ENCODE data around the gene LRP5. TPM values are rescaled to one million over a fixed set of nuclear protein-coding genes. Genes with fewer than 3 reads are reported as not detected.

The LRP5 gene
- total and polyA plus RNA-seq, 5 donors from 2014 or later = 0.22 to 1.3 (median 0.79) TPM; not detected in 1

GRCh38 chr11:68287419-68287818 lies 25.0 kb upstream of the LRP5 start:
- Mint-ChIP-seq H3K9me3 (peaks cover 0 to 7% (median 0%) of the 10 kb centered on the region in 7 donors), H3K27ac (no peak overlapping the region), H3K4me3 (no peak overlapping the region), H3K4me1 (peaks cover 4 to 12% (median 8%) of the 10 kb centered on the region in 4 donors), H3K27me3 (peaks cover 17% of the 10 kb centered on the region), H3K36me3 (no peaks in the 10 kb centered on the region)
- H3K36me3 ChIP-seq (ENCODE audit: control insufficient read depth, insufficient read depth, low read length) = no peaks in the 10 kb centered on the region
- no peak overlapping the region for H3K27ac ChIP-seq (ENCODE audit: insufficient read depth, low read length, poor library complexity, severe bottlenecking)
- peaks cover 6 to 8% of the 10 kb centered on the region in 2 experiments for H3K9me3 ChIP-seq (ENCODE audit: control insufficient read depth in 2 of 2, low read length in 2 of 2)
- DNase-seq = no peak
- ATAC-seq (ENCODE audit: low read depth in 2 of 2) = no peak
- peaks cover 3% of the 10 kb centered on the region for H3K27me3 ChIP-seq (ENCODE audit: control insufficient read depth, insufficient read depth, low read length)
- H3K4me3 ChIP-seq (ENCODE audit: low read depth, low read length) = no peak overlapping the region
- peaks cover 5% of the 10 kb centered on the region for H3K4me1 ChIP-seq (ENCODE audit: control insufficient read depth, insufficient read depth, low read length, poor library complexity, severe bottlenecking)

- H3K4me1 ChIP-seq (ENCODE audit: control insufficient read depth, insufficient read depth, low read length, poor library complexity, severe bottlenecking) = no peaks in the 10 kb centered on the region
- Mint-ChIP-seq H3K9me3 (peaks cover 0 to 4% (median 0%) of the 10 kb centered on the region in 7 donors), H3K27ac (no peak overlapping the region), H3K4me1 (peaks cover 0 to under 1% (median 0%) of the 10 kb centered on the region in 4 donors), H3K27me3 (peaks cover 18% of the 10 kb centered on the region), H3K36me3 (no peaks in the 10 kb centered on the region), H3K4me3 (no peak overlapping the region)
- peaks cover 6 to 8% of the 10 kb centered on the region in 2 experiments for H3K9me3 ChIP-seq (ENCODE audit: control insufficient read depth in 2 of 2, low read length in 2 of 2)
- ATAC-seq (ENCODE audit: low read depth in 2 of 2) (no peak), DNase-seq (no peak)
- H3K4me3 ChIP-seq (ENCODE audit: low read depth, low read length) = no peak overlapping the region
- no peaks in the 10 kb centered on the region for H3K36me3 ChIP-seq (ENCODE audit: control insufficient read depth, insufficient read depth, low read length)
- H3K27ac ChIP-seq (ENCODE audit: insufficient read depth, low read length, poor library complexity, severe bottlenecking) = no peak overlapping the region
- H3K27me3 ChIP-seq (ENCODE audit: control insufficient read depth, insufficient read depth, low read length) = peaks cover 3% of the 10 kb centered on the region
These were observed 22.9 kb upstream of the LRP5 start for GRCh38 chr11:68289456-68289855.

GRCh38 chr11:68293708-68294107 lies 18.7 kb upstream of the LRP5 start:
- Mint-ChIP-seq H3K27me3 (peaks cover 15% of the 10 kb centered on the region), H3K9me3 (peaks cover 0 to 2% (median 0%) of the 10 kb centered on the region in 7 donors), H3K4me3 (no peak overlapping the region), H3K27ac (no peak overlapping the region), H3K36me3 (no peaks in the 10 kb centered on the region), H3K4me1 (peaks cover 0 to 4% (median 0%) of the 10 kb centered on the region in 4 donors)
- DNase-seq (no peak), ATAC-seq (ENCODE audit: low read depth in 2 of 2) (no peak)
- Histone ChIP-seq H3K27me3 (ENCODE audit: control insufficient read depth, insufficient read depth, low read length) (peaks cover 2% of the 10 kb centered on the region), H3K4me3 (ENCODE audit: low read depth, low read length) (no peak overlapping the region), H3K27ac (ENCODE audit: insufficient read depth, low read length, poor library complexity, severe bottlenecking) (no peak overlapping the region), H3K4me1 (ENCODE audit: control insufficient read depth, insufficient read depth, low read length, poor library complexity, severe bottlenecking) (peaks cover 6% of the 10 kb centered on the region), H3K9me3 (ENCODE audit: control insufficient read depth in 2 of 2, low read length in 2 of 2) (peaks cover 6 to 8% of the 10 kb centered on the region in 2 experiments), H3K36me3 (ENCODE audit: control insufficient read depth, insufficient read depth, low read length) (no peaks in the 10 kb centered on the region)

GRCh38 chr11:68295271-68295670 lies 17.1 kb upstream of the LRP5 start:
- H3K27me3 Mint-ChIP-seq = peaks cover 6% of the 10 kb centered on the region
- no peaks in the 10 kb centered on the region for H3K36me3 Mint-ChIP-seq
- no peak overlapping the region for H3K4me3 Mint-ChIP-seq
- H3K27me3 ChIP-seq (ENCODE audit: control insufficient read depth, insufficient read depth, low read length) = no peaks in the 10 kb centered on the region
- H3K9me3 ChIP-seq (ENCODE audit: control insufficient read depth in 2 of 2, low read length in 2 of 2) = no peaks in the 10 kb centered on the region
- peaks cover 6% of the 10 kb centered on the region for H3K4me1 ChIP-seq (ENCODE audit: control insufficient read depth, insufficient read depth, low read length, poor library complexity, severe bottlenecking)
- DNase-seq = no peak
- H3K9me3 Mint-ChIP-seq = peaks cover 0 to 2% (median 0%) of the 10 kb centered on the region in 7 donors
- H3K27ac ChIP-seq (ENCODE audit: insufficient read depth, low read length, poor library complexity, severe bottlenecking) = no peak overlapping the region
- H3K27ac Mint-ChIP-seq = no peak overlapping the region
- no peaks in the 10 kb centered on the region for H3K36me3 ChIP-seq (ENCODE audit: control insufficient read depth, insufficient read depth, low read length)
- no peak for ATAC-seq (ENCODE audit: low read depth in 2 of 2)
- peaks cover 0 to 4% (median 0%) of the 10 kb centered on the region in 4 donors for H3K4me1 Mint-ChIP-seq
- H3K4me3 ChIP-seq (ENCODE audit: low read depth, low read length) = no peak overlapping the region

GRCh38 chr11:68295940-68296339 lies 16.5 kb upstream of the LRP5 start:
- Histone ChIP-seq H3K9me3 (ENCODE audit: control insufficient read depth in 2 of 2, low read length in 2 of 2) (no peaks in the 10 kb centered on the region), H3K27ac (ENCODE audit: insufficient read depth, low read length, poor library complexity, severe bottlenecking) (no peak overlapping the region), H3K4me1 (ENCODE audit: control insufficient read depth, insufficient read depth, low read length, poor library complexity, severe bottlenecking) (peaks cover 6% of the 10 kb centered on the region), H3K4me3 (ENCODE audit: low read depth, low read length) (no peak overlapping the region), H3K36me3 (ENCODE audit: control insufficient read depth, insufficient read depth, low read length) (no peaks in the 10 kb centered on the region), H3K27me3 (ENCODE audit: control insufficient read depth, insufficient read depth, low read length) (no peaks in the 10 kb centered on the region)
- H3K36me3 Mint-ChIP-seq = no peaks in the 10 kb centered on the region
- H3K27ac Mint-ChIP-seq = no peak overlapping the region
- H3K9me3 Mint-ChIP-seq = peaks cover 0 to 2% (median 0%) of the 10 kb centered on the region in 7 donors
- DNase-seq = no peak
- H3K27me3 Mint-ChIP-seq = peaks cover 6% of the 10 kb centered on the region
- peaks cover 0 to 4% (median 0%) of the 10 kb centered on the region in 4 donors for H3K4me1 Mint-ChIP-seq
- no peak for ATAC-seq (ENCODE audit: low read depth in 2 of 2)
- no peak overlapping the region for H3K4me3 Mint-ChIP-seq

- DNase-seq (no peak), ATAC-seq (ENCODE audit: low read depth in 2 of 2) (no peak)
- Histone ChIP-seq H3K9me3 (ENCODE audit: control insufficient read depth in 2 of 2, low read length in 2 of 2) (no peaks in the 10 kb centered on the region), H3K4me1 (ENCODE audit: control insufficient read depth, insufficient read depth, low read length, poor library complexity, severe bottlenecking) (peaks cover 6% of the 10 kb centered on the region), H3K36me3 (ENCODE audit: control insufficient read depth, insufficient read depth, low read length) (no peaks in the 10 kb centered on the region), H3K4me3 (ENCODE audit: low read depth, low read length) (no peak overlapping the region), H3K27me3 (ENCODE audit: control insufficient read depth, insufficient read depth, low read length) (no peaks in the 10 kb centered on the region), H3K27ac (ENCODE audit: insufficient read depth, low read length, poor library complexity, severe bottlenecking) (no peak overlapping the region)
- Mint-ChIP-seq H3K9me3 (peaks cover 0 to 2% (median 0%) of the 10 kb centered on the region in 7 donors), H3K4me3 (no peak overlapping the region), H3K4me1 (peaks cover 0 to 4% (median 0%) of the 10 kb centered on the region in 4 donors), H3K27me3 (peaks cover 6% of the 10 kb centered on the region), H3K36me3 (no peaks in the 10 kb centered on the region), H3K27ac (no peak overlapping the region)
These were observed 15.9 kb upstream of the LRP5 start for GRCh38 chr11:68296344-68297051.

GRCh38 chr11:68297052-68297378 lies 15.4 kb upstream of the LRP5 start:
- no peak for DNase-seq
- Mint-ChIP-seq H3K36me3 (no peaks in the 10 kb centered on the region), H3K27me3 (peaks cover 6% of the 10 kb centered on the region), H3K4me3 (no peak overlapping the region), H3K9me3 (peaks cover 0 to 2% (median 0%) of the 10 kb centered on the region in 7 donors), H3K27ac (no peak overlapping the region), H3K4me1 (peaks cover 0 to 4% (median 0%) of the 10 kb centered on the region in 4 donors)
- peaks cover 6% of the 10 kb centered on the region for H3K4me1 ChIP-seq (ENCODE audit: control insufficient read depth, insufficient read depth, low read length, poor library complexity, severe bottlenecking)
- H3K36me3 ChIP-seq (ENCODE audit: control insufficient read depth, insufficient read depth, low read length) = no peaks in the 10 kb centered on the region
- no peak for ATAC-seq (ENCODE audit: low read depth in 2 of 2)
- no peaks in the 10 kb centered on the region for H3K27me3 ChIP-seq (ENCODE audit: control insufficient read depth, insufficient read depth, low read length)
- no peaks in the 10 kb centered on the region for H3K9me3 ChIP-seq (ENCODE audit: control insufficient read depth in 2 of 2, low read length in 2 of 2)
- no peak overlapping the region for H3K4me3 ChIP-seq (ENCODE audit: low read depth, low read length)
- no peak overlapping the region for H3K27ac ChIP-seq (ENCODE audit: insufficient read depth, low read length, poor library complexity, severe bottlenecking)

GRCh38 chr11:68297494-68297811 lies 14.9 kb upstream of the LRP5 start:
- Histone ChIP-seq H3K4me3 (ENCODE audit: low read depth, low read length) (no peak overlapping the region), H3K27ac (ENCODE audit: insufficient read depth, low read length, poor library complexity, severe bottlenecking) (no peak overlapping the region), H3K36me3 (ENCODE audit: control insufficient read depth, insufficient read depth, low read length) (no peaks in the 10 kb centered on the region), H3K4me1 (ENCODE audit: control insufficient read depth, insufficient read depth, low read length, poor library complexity, severe bottlenecking) (peaks cover 6% of the 10 kb centered on the region), H3K9me3 (ENCODE audit: control insufficient read depth in 2 of 2, low read length in 2 of 2) (no peaks in the 10 kb centered on the region), H3K27me3 (ENCODE audit: control insufficient read depth, insufficient read depth, low read length) (no peaks in the 10 kb centered on the region)
- Mint-ChIP-seq H3K9me3 (peaks cover 0 to 2% (median 0%) of the 10 kb centered on the region in 7 donors), H3K36me3 (no peaks in the 10 kb centered on the region), H3K27me3 (peaks cover 6% of the 10 kb centered on the region), H3K4me3 (no peak overlapping the region), H3K4me1 (peaks cover 0 to 4% (median 0%) of the 10 kb centered on the region in 4 donors), H3K27ac (no peak overlapping the region)
- DNase-seq (no peak), ATAC-seq (ENCODE audit: low read depth in 2 of 2) (no peak)
